Panc1 (cell line): ENCODE measurements around the gene MIER2. TPM values are rescaled to one million over a fixed set of nuclear protein-coding genes. Genes with fewer than 3 reads are reported as not detected.

Source experiments
- ATAC-seq: fragments of 200-7000 bp; cut with Tn5 transposase; 2 replicates; pipeline ENCODE4 v1.9.1; 2020; ENCODE audit warnings: mild to moderate bottlenecking, moderate library complexity
- BruUV-seq: library from RNA; stranded (reverse); fragments of 400-500 nt; replicated peaks from 2 replicates; lab custom pipeline; 2021; lab: Mats Ljungman, UMichigan
- CTCF ChIA-PET: fragments of 300-600 bp; sonication (Branson Sonifier 250); formaldehyde crosslinking; loops from one replicate; lab custom pipeline; 2022; ENCODE audit warnings: antibody characterized with exemption; lab: Charles Lee
- POLR2A ChIA-PET: fragments of 300-600 bp; sonication (Branson Sonifier 250); formaldehyde crosslinking; loops from one replicate; lab custom pipeline; 2022; ENCODE audit warnings: antibody characterized with exemption; lab: Charles Lee
- DNase-seq: peaks from one replicate; pipeline ENCODE4 v3.0.0-alpha.2; 2010; ENCODE audit warnings: low read depth, low spot score
- H3K27ac ChIP-seq: 2 replicates; pipeline ENCODE4 v1.5.1; 2011; ENCODE audit warnings: mild to moderate bottlenecking, low read length, inconsistent platforms
- H3K27me3 ChIP-seq: fragments of 200-500 bp; sonication (Bioruptor generic); 2 replicates; pipeline ENCODE4 v1.6.0; 2014; ENCODE audit warnings: low read length, inconsistent platforms; ENCODE audit not compliant: control insufficient read depth, insufficient read depth
- H3K36me3 ChIP-seq: fragments of 200-500 bp; sonication (Bioruptor generic); 2 replicates; pipeline ENCODE4 v1.5.1; 2014; ENCODE audit warnings: inconsistent platforms, mild to moderate bottlenecking, low read length, moderate library complexity; ENCODE audit not compliant: control insufficient read depth, insufficient read depth
- H3K4me1 ChIP-seq: 2 replicates; pipeline ENCODE4 v1.5.1; 2011; ENCODE audit warnings: inconsistent platforms, mild to moderate bottlenecking, low read length, moderate library complexity; ENCODE audit not compliant: control insufficient read depth, insufficient read depth
- H3K4me3 ChIP-seq, 2 experiments: 2 replicates each; pipeline ENCODE4 v1.5.1; 2011 to 2012; ENCODE audit warnings: low read depth in 2 of 2, low read length in 2 of 2, mild to moderate bottlenecking in 2 of 2, inconsistent platforms in 1 of 2, moderate library complexity in 1 of 2
- H3K9me3 ChIP-seq: fragments of 200-500 bp; sonication (Bioruptor generic); 2 replicates; pipeline ENCODE4 v1.5.1; 2014; ENCODE audit warnings: low read depth, mild to moderate bottlenecking, inconsistent platforms, low read length, moderate library complexity; ENCODE audit not compliant: control insufficient read depth, insufficient read depth
- POLR2AphosphoS5 ChIP-seq: IDR thresholded peaks from 2 replicates; pipeline ENCODE4 v1.6.1; 2012; ENCODE audit warnings: mild to moderate bottlenecking, low read depth, low read length, moderate library complexity
- SIN3A ChIP-seq: IDR thresholded peaks from 2 replicates; pipeline ENCODE4 v1.6.1; 2012; ENCODE audit warnings: low read depth, mild to moderate bottlenecking, low read length, moderate library complexity, borderline replicate concordance; ENCODE audit not compliant: insufficient read depth
- TCF7L2 ChIP-seq: IDR thresholded peaks from 2 replicates; pipeline ENCODE4 v1.6.1; 2011; ENCODE audit warnings: mild to moderate bottlenecking, low read depth, low read length, inconsistent platforms
- in situ Hi-C: cut with HindIII; loops from 2 replicates; pipeline ENCODE4 v1.10.0; 2016; ENCODE audit warnings: low sequenced_read_pairs, low pct_unique_long_range_greater_than_20kb
- intact Hi-C: fragments of 100-400 bp; cut with micrococcal nuclease; formaldehyde crosslinking; loops from one replicate; pipeline ENCODE4 v1.10.0; 2022; ENCODE audit not compliant: unreplicated experiment
- total RNA-seq: library from RNA; stranded (reverse); gene quantifications from one replicate; pipeline ENCODE4 v1.2.1, GENCODE V29; 2021; ENCODE audit not compliant: unreplicated experiment
- TF ChIP-seq, protein P1 (sequence below): fragments of 450-650 bp; IDR thresholded peaks from 2 replicates; pipeline ENCODE4 v1.5.1; 2017; ENCODE audit warnings: mild to moderate bottlenecking
- TF ChIP-seq, protein P2 (sequence below), 2 experiments: IDR thresholded peaks; 2 replicates each; pipeline ENCODE4 v1.6.1; 2011 to 2012; ENCODE audit warnings: low read depth in 2 of 2, control low read depth in 1 of 2, low read length in 1 of 2, mild to moderate bottlenecking in 1 of 2, moderate library complexity in 1 of 2; ENCODE audit not compliant: insufficient read depth in 1 of 2

MIER2 gene
- total RNA-seq, 1 experiment from 2014 or later, result 32.1 TPM

DNA sequence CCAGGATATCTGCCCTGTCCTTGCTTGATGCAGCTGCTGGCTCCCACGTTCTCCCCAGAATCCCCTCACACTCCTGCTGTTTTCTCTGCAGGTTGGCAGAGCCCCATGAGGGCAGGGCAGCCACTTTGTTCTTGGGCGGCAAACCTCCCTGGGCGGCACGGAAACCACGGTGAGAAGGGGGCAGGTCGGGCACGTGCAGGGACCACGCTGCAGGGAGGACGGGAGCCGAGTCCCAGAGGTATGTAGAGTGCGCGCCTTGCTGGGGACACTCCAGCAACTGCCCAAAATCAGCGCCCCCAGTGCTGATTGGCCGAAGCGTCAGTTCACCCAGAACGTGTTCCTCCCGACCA lies 30.3 kb upstream of the MIER2 start:
- H3K27me3 ChIP-seq, result no peaks in the 10 kb centered on the region
- POLR2A ChIA-PET, result no interaction called here
- no peak overlapping the region for H3K4me3 ChIP-seq
- H3K27ac ChIP-seq, result no peak overlapping the region
- H3K9me3 ChIP-seq, result no peaks in the 10 kb centered on the region
- TF ChIP-seq SIN3A (no peak), TCF7L2 (no peak), POLR2AphosphoS5 (no peak)
- TF ChIP-seq, protein P1, sequence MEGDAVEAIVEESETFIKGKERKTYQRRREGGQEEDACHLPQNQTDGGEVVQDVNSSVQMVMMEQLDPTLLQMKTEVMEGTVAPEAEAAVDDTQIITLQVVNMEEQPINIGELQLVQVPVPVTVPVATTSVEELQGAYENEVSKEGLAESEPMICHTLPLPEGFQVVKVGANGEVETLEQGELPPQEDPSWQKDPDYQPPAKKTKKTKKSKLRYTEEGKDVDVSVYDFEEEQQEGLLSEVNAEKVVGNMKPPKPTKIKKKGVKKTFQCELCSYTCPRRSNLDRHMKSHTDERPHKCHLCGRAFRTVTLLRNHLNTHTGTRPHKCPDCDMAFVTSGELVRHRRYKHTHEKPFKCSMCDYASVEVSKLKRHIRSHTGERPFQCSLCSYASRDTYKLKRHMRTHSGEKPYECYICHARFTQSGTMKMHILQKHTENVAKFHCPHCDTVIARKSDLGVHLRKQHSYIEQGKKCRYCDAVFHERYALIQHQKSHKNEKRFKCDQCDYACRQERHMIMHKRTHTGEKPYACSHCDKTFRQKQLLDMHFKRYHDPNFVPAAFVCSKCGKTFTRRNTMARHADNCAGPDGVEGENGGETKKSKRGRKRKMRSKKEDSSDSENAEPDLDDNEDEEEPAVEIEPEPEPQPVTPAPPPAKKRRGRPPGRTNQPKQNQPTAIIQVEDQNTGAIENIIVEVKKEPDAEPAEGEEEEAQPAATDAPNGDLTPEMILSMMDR, result no peak
- H3K4me1 ChIP-seq, result no peaks in the 10 kb centered on the region
- DNase-seq (no peak), ATAC-seq (no peak)
- in situ Hi-C loops, result no loop called here
- CTCF ChIA-PET, result no interaction called here
- intact Hi-C loops, result no loop called here
- H3K36me3 ChIP-seq, result no peaks in the 10 kb centered on the region
- no TSS peak for BruUV-seq

DNA sequence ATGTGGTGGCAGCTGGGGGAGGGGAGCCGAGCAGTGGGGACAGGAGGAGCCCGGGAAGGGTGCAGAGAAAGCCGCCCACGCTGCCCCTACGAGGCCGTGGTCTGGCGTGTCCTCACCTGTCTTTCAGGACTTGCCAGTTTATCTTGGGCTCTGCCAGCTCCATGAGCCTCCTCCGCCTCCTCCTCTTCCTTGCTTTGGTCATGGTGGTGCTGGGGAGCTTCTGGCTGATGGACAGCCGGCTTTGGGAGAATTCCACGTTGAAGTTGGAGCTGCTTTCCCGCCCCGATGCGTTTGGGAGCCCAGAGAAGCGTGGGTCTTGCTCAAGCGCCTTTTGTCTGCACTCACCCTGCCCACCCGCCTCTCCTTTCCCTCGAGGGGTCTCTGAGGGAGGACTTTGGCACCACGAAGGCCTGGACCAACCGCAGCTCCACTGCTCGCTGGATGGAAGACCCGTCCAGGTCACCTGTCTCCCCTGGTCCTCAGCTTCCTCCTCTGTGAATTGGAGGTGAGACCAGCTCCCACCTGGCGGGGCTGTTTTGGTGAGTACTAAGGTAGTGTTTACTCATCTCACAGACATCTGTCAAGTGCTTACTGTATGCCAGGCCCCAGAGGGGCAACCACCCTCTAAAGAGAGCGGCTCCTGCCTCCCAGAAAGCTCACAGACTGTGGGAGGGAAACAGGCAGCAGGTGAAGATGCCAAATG lies 29.7 kb upstream of the MIER2 start:
- H3K4me3 ChIP-seq, result no peak overlapping the region
- in situ Hi-C loops (no loop called here), intact Hi-C loops (no loop called here)
- ChIA-PET CTCF (interaction anchor here (0.6 kb wide), 1 partner anchor 124 kb away, joined by 7 read pairs; no protein-coding TSS in a partner anchor), POLR2A (no interaction called here)
- no peaks in the 10 kb centered on the region for H3K36me3 ChIP-seq
- no peaks in the 10 kb centered on the region for H3K9me3 ChIP-seq
- ATAC-seq, result no peak
- no peak for TF ChIP-seq SIN3A
- no peak for TF ChIP-seq TCF7L2
- TF ChIP-seq, protein P1, result no peak
- no peak for DNase-seq
- BruUV-seq, result no TSS peak
- no peaks in the 10 kb centered on the region for H3K4me1 ChIP-seq
- no peaks in the 10 kb centered on the region for H3K27me3 ChIP-seq
- H3K27ac ChIP-seq, result no peak overlapping the region

GRCh38 chr19:373391-374182 lies 29.0 kb upstream of the MIER2 start:
- Histone ChIP-seq H3K27ac (no peak overlapping the region), H3K36me3 (no peaks in the 10 kb centered on the region), H3K9me3 (no peaks in the 10 kb centered on the region), H3K27me3 (no peaks in the 10 kb centered on the region), H3K4me1 (no peaks in the 10 kb centered on the region), H3K4me3 (no peak overlapping the region)
- in situ Hi-C loops (no loop called here), intact Hi-C loops (no loop called here)
- ATAC-seq (no peak), DNase-seq (no peak)
- ChIA-PET CTCF (interaction anchor here (0.6 kb wide), 1 partner anchor 125 kb away, joined by 7 read pairs; no protein-coding TSS in a partner anchor), POLR2A (no interaction called here)
- BruUV-seq, result no TSS peak
- TF ChIP-seq POLR2AphosphoS5, result no peak
- TF ChIP-seq TCF7L2, result no peak
- no peak for TF ChIP-seq SIN3A
- TF ChIP-seq, protein P2, sequence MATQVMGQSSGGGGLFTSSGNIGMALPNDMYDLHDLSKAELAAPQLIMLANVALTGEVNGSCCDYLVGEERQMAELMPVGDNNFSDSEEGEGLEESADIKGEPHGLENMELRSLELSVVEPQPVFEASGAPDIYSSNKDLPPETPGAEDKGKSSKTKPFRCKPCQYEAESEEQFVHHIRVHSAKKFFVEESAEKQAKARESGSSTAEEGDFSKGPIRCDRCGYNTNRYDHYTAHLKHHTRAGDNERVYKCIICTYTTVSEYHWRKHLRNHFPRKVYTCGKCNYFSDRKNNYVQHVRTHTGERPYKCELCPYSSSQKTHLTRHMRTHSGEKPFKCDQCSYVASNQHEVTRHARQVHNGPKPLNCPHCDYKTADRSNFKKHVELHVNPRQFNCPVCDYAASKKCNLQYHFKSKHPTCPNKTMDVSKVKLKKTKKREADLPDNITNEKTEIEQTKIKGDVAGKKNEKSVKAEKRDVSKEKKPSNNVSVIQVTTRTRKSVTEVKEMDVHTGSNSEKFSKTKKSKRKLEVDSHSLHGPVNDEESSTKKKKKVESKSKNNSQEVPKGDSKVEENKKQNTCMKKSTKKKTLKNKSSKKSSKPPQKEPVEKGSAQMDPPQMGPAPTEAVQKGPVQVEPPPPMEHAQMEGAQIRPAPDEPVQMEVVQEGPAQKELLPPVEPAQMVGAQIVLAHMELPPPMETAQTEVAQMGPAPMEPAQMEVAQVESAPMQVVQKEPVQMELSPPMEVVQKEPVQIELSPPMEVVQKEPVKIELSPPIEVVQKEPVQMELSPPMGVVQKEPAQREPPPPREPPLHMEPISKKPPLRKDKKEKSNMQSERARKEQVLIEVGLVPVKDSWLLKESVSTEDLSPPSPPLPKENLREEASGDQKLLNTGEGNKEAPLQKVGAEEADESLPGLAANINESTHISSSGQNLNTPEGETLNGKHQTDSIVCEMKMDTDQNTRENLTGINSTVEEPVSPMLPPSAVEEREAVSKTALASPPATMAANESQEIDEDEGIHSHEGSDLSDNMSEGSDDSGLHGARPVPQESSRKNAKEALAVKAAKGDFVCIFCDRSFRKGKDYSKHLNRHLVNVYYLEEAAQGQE (IDR thresholded peaks at IDR 0.05; ENCODE audit: insufficient read depth in 1 of 2, low read depth in 2 of 2, low read length in 1 of 2), result no peak
- TF ChIP-seq, protein P1, result no peak; the same call in 1 of the 2 replicates
